GM06990 (cell line): ENCODE data around the gene PTPRN.

ENCODE experiments used
- DNase-seq: peaks from one replicate; pipeline ENCODE4 v3.0.0-alpha.2; 2011; ENCODE audit not compliant: insufficient read length; ENCODE audit errors: extremely low read depth
- H3K27me3 ChIP-seq: replicated peaks from 2 replicates; pipeline ENCODE4 v1.6.0; 2011; ENCODE audit warnings: low read length; ENCODE audit not compliant: control insufficient read depth, insufficient read depth
- H3K36me3 ChIP-seq: 2 replicates; pipeline ENCODE4 v1.5.1; 2011; ENCODE audit warnings: low read length; ENCODE audit not compliant: control insufficient read depth, insufficient read depth
- H3K4me3 ChIP-seq: replicated peaks from 2 replicates; pipeline ENCODE4 v1.5.1; 2011; ENCODE audit warnings: low read depth, mild to moderate bottlenecking, control low read depth, low read length
- CTCF ChIP-seq: IDR thresholded peaks from 2 replicates; pipeline ENCODE4 v1.5.1; 2011; ENCODE audit warnings: low read length, control low read depth, mild to moderate bottlenecking, inconsistent platforms; ENCODE audit not compliant: insufficient read depth, poor library complexity, severe bottlenecking

The PTPRN gene

GRCh38 chr2:219309278-219309677 lies at the start of gene PTPRN:
Gene PTPRN (minus strand): TSS chr2:219309401. CDS start chr2:219309332, 69 bp downstream.
- Histone ChIP-seq H3K4me3 (no peak within 1 kb of the TSS), H3K27me3 (peaks cover 1% of the 10 kb centered on the region), H3K36me3 (no peaks in the 10 kb centered on the region)
- no peak for DNase-seq
- no peak for TF ChIP-seq CTCF

GRCh38 chr2:219358170-219359075 lies 49.2 kb upstream of the PTPRN start:
- Histone ChIP-seq H3K4me3 (no peak overlapping the region), H3K36me3 (no peaks in the 10 kb centered on the region), H3K27me3 (no peaks in the 10 kb centered on the region; the same call in 1 of the 2 replicates)
- DNase-seq = no peak
- no peak for TF ChIP-seq CTCF

- DNase-seq = no peak
- H3K27me3 ChIP-seq = no peaks in the 10 kb centered on the region; the same call in 1 of the 2 replicates
- no peak for TF ChIP-seq CTCF
- no peak overlapping the region for H3K4me3 ChIP-seq
- no peaks in the 10 kb centered on the region for H3K36me3 ChIP-seq
These were observed 47.6 kb upstream of the PTPRN start for GRCh38 chr2:219356834-219357233.

GRCh38 chr2:219354582-219354981 lies 45.4 kb upstream of the PTPRN start:
- no peak overlapping the region for H3K4me3 ChIP-seq
- H3K36me3 ChIP-seq = no peaks in the 10 kb centered on the region
- TF ChIP-seq CTCF = no peak
- no peaks in the 10 kb centered on the region; the same call in 1 of the 2 replicates for H3K27me3 ChIP-seq
- no peak for DNase-seq

GRCh38 chr2:219353129-219353528 lies 43.9 kb upstream of the PTPRN start:
- TF ChIP-seq CTCF = no peak
- Histone ChIP-seq H3K27me3 (no peaks in the 10 kb centered on the region; the same call in 1 of the 2 replicates), H3K4me3 (no peak overlapping the region), H3K36me3 (no peaks in the 10 kb centered on the region)
- no peak for DNase-seq
